VCaP (cell line): Measurements from ENCODE around the gene ZNF525.
A peak's percentile ranks its signal among the peaks of the same experiment; 100 is the strongest.

Experiments used
- H3K27ac ChIP-seq: fragments of 450-650 bp; 2 replicates; pipeline ENCODE4 v1.5.1; 2017
- TF ChIP-seq, protein P1 (sequence below): fragments of 450-650 bp; conservative IDR thresholded peaks from 2 replicates; pipeline ENCODE4 v1.5.1; 2017; ENCODE audit warnings: mild to moderate bottlenecking, moderate library complexity

ZNF525 gene

DNA sequence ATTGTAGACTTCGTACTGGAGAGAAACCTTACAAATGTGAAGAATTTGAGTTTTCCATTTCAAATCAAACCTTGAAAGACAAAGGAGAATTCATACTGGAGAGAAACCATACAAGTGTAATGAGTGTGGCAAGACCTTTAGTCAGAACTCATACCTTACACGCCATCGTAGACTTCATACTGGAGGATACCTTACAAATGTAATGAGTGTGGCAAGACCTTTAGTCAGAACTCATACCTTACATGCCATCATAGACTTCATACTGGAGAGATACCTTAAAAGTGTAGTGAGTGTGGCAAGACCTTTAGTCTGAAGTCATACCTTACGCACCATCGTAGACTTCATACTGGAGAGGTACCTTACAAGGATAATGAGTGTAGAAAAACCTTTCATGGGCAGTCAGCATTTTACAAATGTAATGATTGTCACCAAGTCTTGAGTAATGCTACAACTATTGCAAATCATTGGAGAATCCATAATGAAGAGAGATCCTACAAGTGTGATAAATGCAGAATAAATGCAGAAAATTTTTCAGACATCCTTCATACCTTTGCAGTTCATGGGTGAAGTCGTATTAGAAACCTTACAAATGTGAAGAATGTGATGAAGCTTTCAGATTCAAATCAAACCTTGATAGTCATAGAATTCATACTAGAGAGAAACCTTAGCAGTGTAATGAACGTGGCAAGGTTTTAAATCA, 44.1 kb downstream of the ZNF525 start:
- H3K27ac ChIP-seq = no peak overlapping the region
- TF ChIP-seq, protein P1, sequence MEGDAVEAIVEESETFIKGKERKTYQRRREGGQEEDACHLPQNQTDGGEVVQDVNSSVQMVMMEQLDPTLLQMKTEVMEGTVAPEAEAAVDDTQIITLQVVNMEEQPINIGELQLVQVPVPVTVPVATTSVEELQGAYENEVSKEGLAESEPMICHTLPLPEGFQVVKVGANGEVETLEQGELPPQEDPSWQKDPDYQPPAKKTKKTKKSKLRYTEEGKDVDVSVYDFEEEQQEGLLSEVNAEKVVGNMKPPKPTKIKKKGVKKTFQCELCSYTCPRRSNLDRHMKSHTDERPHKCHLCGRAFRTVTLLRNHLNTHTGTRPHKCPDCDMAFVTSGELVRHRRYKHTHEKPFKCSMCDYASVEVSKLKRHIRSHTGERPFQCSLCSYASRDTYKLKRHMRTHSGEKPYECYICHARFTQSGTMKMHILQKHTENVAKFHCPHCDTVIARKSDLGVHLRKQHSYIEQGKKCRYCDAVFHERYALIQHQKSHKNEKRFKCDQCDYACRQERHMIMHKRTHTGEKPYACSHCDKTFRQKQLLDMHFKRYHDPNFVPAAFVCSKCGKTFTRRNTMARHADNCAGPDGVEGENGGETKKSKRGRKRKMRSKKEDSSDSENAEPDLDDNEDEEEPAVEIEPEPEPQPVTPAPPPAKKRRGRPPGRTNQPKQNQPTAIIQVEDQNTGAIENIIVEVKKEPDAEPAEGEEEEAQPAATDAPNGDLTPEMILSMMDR = no peak

DNA sequence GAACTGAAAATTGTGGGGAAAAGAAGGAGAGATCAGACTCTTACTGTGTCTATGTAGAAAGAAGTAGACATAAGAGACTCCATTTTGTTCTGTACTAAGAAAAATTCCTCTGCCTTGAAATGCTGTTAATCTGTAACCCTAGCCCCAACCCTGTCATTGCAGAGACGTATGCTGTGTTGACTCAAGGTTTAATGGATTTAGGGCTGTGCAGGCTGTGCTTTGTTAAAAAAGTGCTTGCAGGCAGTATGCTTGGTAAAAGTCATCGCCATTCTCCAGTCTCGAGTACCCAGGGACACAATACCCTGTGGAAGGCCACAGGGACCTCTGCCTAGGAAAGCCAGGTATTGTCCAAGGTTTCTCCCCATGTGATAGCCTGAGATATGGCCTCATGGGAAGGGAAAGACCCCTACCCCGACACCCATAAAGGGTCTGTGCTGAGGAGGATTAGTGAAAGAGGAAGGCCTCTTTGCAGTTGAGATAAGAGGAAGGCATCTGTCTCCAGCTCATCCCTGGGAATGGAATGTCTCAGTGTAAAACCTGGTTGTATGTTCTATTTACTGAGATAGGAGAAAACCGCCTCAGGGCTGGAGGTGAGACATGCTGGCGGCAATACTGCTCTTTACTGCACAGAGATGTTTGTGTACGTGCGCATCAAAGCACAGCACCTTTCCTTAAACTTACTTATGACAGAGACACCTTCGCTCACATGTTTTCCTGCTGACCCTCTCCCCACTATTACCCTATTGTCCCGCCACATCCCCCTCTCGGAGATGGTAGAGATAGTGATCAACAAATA, 55.2 kb downstream of the ZNF525 start:
- peak overlapping the region; percentile 78 for H3K27ac ChIP-seq

DNA sequence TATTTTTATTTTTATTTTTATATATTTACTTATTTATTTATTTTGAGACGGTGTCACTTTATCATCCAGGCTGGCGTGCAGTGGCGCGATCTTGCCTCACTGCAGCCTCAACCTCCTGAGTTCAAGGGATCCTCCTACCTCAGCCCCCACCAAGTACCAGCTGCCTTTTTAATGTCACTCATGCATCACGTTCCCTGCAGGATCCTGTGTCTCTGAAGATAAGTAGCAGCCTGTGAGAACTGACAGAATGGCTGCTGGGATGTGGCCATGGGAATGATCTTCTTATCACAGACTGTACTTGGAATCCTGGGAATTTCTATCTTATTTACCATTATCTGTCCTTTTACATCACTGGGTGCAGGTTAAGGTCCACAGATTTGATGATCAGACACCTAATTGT, 57.0 kb downstream of the ZNF525 start:
- H3K27ac ChIP-seq = peak overlapping the region; percentile 78
- TF ChIP-seq, protein P1 = no peak

DNA sequence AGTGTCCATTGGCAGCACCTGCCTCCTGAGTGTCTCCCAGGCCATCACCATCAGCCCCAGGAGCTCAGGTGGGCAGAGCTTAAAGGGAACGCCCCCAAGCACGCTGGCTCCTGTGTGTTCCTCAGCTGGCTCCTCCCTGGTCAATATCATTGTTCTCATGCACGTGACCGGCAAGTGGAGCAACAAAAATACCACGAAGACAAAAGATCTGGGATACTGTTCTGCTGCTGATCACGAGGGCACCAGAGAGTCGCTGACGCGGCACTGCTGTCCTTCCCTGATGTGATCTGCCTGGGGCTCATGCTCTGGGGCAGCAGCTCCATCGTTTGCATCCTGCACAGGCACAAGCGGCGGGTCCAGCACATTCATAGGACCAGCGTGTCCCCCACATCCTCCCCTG, 57.6 kb downstream of the ZNF525 start:
- peak overlapping the region; percentile 78 for H3K27ac ChIP-seq

DNA sequence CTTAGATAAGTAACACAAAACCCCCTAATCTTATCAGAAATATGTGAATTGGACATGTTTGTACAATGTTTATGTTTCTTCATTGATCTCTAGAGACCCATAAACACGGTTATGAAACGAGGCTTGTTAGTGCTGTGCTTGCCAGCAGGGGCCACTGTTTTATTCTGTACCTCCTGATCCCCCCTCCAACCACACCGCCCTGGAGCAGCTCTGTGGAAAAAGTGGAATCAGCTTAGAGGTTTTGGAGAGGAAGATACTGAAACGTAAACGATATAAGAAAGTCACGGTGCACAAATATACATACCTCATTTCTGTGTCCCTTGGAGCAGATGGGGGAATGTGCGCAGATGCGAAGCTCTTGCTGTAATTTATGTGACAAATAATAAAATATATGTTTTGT, 58.2 kb downstream of the ZNF525 start:
- TF ChIP-seq, protein P1 = peak; percentile 72
- peak overlapping the region; percentile 78 for H3K27ac ChIP-seq

DNA sequence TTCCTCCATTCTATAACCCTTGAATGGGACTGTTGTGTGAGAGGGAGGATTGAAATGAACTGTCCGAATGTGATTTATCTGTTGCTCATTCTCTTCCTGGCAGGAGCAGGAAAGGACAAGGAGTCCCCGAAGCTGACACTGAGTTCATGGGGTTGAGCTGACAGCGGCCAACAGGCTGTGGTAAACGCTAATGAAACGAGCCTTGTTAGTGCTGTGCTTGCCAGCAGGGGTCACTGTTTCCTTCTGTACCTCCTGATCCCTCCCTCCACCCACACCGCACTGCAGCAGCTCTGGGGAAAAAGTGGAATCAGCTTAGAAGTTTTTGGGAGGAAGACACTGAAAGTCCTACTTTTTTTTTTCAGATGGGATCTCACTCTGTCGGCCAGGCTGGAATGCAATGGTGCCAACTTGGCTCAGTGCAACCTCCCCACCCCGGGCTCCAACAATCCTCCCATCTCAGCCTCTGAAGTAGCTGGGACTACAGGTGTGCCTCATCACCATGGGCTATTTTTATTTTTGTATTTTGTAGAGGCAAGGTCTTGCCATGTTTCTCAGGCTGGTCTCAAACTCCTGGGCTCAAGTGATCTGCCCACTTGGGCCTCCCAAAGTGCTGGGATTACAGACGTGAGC, 59.6 kb downstream of the ZNF525 start:
- TF ChIP-seq, protein P1 = peak; percentile 90
- H3K27ac ChIP-seq = peak overlapping the region; percentile 78

DNA sequence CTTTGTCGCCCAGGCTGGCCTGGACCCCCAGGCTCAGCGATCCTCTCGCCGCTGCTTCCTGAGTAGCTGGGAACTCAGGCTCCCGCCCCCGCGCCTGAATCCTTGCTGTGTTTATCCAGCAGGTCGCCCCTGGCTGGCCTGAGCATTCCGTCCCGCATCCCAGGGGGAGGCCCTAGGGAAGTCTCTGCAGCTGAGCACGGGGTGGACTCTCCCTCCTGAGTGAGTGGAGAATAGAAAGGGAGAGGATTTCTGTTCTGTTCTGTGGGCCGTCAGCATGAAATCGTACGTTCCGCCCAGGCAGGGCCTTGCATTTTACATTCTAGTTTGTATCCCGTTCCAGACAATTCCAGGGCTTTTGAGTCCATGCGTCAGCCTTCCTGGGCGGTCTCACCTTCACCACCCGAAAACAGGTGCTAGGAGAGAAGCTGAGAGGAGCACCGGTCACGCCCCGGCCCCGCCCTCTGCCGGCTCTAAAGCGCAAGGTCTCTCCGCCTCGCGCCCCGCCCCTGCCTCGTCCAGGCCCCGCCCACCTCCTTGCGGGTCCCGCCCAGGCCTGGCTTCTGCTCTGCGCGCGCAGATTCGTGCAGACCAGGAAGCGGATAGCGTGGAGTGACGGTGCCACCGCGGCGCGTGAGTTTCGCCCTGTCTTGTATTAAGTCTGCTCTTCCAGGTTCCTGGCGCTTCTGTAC, 66.0 kb downstream of the ZNF525 start, which contains the start of gene ZNF761:
Gene ZNF761, plus strand, starts transcription at position 586 of the 689 bp plus-strand sequence. CDS start 15,285 bp downstream, outside the sequence.
- peak within 1 kb of the TSS; percentile 92 for H3K27ac ChIP-seq

More for the DNA sequence above, 66.0 kb downstream of the ZNF525 start, which contains the start of gene ZNF761:
- TF ChIP-seq, protein P1 = no peak
